Stimulated activated CD4-positive, alpha-beta T cell treated with anti-CD3 and anti-CD28 coated beads, Interleukin-2, amount 100 ng/mL, for 24 hours (primary cell): Measurements from ENCODE around the gene CHD2.
A peak's percentile ranks its signal among the peaks of the same experiment; 100 is the strongest.
"Not testable (repeated sequence)": the region's sequence is repeated elsewhere in the genome, so short reads cannot be mapped to it uniquely, and the experiment has no call there.

Experiments
- DNase-seq, 2 donors: peaks; one replicate each; pipeline ENCODE4 v3.0.0-alpha.2; 2020

The CHD2 gene

DNA sequence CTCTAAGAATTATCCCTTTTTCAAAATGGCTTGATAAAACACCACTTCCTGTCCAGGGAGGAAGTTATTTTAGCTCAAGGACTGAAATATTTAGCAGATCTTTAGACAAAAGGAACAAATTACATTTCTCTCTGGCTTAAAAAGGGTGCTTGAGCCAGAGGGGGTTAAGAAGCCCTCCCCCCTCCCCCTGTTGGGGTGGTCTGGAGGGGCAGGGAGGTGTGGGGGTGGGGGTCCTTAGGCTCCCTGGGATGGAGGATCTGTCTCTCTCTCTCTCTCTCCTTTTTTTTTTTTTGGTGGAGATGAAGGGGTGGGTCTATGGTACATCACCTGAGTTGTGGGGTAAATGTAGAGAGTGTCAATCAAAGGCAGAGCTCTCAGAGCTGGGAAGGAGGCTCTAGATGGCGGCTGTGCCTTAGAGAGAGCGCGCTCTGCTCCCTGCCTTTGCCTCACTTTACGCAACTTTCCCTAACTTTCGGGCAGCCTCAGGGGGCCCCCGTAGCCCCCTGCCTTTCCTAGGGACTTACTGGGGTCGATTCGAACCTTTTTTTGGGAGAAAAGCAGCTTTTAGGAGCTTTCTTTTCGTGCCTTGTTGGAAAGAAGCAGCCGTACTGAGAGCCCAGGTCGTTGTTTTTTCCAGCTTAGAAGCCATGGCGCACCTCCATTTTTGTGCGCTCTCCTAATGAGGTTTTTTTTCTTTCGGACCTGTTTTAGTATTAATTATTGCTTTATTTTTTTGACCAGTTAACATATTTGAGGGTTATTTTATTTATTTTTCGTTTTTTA lies at the start of gene CHD2:
CHD2 (plus strand) TSS at position 377 of the 783 bp plus-strand sequence. CDS start 914 bp downstream, outside the sequence.
- DNase-seq, result peak; percentile 59 to 66

DNA sequence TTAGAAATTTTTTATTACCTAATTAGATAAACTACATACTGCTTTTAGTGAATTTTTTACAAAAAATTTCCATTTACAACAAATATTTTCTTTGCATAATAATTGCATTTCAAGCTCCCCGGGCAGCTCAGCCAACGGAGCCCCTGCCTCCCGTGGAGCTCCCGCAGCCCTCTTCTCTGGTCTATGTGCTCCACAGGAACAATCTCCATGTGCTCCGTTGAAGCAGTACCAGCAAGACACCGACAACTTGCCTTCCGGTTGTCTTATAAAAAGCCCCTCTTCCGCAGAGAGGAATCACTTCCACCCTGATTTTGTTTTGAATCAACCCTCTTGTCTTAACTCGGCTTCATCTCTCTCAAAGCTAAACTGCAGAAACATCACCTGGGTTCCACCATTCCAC lies 46.9 kb upstream of the CHD2 start:
- no peak for DNase-seq

DNA sequence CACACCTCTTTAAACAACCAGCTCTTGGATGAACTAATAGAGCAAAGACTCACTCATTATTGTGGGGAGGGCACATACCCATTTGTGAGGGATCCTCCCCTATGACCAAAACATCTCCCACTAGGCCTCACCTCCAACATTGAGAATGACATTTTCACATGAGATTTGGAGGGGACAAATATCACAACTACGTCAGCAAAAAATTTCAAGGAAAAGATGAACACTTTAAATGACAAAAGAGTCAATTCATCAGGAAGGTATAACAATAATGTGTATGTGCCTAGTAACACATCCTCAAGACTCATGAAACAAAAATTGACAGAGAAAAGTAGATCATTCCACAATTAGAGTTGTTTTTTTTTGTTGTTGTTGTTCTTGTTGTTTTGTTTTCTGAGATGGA lies 38.4 kb upstream of the CHD2 start:
- no peak for DNase-seq

DNA sequence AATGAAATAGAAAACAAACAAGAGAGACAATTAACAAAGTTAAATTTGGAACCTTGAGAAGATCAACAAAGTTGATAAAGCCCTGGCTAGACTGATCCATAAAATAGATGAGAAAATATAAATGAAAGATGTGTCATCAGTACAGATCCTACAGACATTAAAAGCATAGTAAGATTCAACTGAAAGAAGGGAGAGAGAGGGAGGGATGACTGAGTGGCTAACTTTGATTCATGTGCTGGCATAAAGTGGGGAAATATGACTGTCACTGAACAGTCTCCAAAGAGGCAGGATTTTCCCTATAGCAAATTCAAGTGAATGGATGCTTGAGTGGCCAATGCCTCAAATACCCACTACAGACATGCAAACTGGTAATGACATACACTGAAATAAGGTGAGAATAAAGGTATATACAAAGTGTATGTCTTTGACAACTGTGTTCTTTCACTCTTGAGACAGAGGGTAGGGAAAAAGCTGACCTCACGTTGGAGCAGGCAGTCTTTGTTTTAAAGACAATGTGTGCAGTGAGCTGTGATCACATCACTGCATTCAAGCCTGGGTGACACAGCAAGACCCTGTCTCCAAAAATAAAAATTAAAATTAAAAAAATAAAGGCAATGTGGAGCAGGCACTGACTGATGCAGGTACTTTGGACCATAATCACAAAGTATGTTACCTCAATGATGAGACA lies 35.9 kb upstream of the CHD2 start:
- no peak for DNase-seq

DNA sequence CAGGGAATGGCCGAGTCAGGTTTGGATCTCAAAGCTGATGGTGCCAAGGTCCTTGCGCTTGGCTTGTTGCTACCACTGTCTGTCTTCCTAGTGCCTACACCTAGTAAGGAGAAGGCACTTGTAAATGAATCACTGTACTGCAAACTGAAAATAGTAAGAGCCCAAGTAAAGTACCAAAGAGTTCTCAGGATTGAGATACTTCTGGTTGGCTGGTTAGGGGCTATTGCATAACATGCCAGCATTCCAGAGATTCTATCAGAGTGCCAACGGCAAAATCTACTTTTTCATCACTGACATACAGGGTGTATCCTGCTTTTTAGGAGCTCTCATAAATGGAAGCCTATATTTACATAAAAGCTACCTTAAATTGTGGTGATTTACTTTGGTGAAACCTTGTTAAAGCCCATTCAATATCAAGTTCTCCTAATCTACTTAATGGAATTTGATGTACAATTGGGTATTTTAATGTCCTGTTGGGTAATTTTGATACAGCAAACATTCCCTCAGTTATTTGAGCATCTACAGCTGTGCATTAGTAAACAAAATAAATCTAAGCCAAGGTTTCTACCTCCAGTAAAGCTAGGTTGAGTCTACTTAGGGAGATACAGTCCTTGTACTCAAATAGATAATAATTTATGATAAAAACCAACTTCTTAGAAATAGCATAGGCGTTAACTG lies 30.7 kb upstream of the CHD2 start:
- no peak for DNase-seq

DNA sequence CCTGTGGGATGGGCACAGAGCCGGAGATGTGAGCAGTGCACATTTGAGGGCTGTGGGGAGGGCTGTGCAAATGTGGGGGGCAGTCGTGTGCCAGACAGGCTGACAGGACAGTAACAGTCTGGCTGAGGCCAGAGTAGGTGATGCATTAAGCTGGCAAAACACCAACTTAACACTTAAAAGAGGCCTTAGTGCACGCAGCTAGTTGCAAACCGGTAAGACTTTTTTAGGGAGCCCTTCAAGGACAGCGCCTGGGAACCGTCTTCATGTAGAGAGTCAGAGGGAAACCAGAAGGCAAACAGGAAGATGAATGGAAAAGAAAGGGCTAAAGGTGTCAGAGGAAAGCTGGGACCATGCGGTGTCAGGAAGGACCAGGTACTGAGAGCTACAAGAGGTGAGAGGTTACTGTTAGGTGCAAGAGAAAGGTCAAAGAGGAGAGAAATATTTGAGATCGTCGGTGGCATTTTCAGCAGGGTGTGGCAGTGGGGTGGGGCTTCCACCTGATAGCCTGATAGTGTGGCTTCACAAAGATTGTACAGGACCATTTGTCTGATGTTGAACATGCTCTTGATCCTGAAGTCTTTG lies 30.0 kb upstream of the CHD2 start:
- no peak for DNase-seq

DNA sequence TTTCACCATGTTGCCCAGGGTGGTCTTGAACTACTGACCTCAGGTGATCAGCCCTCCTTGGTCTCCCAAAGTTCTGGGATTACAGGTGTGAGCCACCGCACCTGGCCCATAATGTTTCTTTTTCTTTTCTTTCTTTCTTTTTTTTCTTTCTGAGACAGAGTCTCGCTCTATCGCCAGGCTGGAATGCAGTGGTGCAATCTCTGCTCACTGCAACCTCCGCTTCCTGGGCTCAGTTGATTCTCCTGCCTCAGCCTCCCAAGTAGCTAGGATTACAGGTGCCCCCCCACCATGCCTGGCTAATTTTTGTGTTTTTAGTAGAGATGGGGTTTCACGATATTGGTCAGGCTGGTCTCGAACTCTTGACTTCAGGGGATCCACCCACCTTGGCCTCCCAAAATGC lies 27.2 kb upstream of the CHD2 start:
- DNase-seq, result not testable (repeated sequence)

DNA sequence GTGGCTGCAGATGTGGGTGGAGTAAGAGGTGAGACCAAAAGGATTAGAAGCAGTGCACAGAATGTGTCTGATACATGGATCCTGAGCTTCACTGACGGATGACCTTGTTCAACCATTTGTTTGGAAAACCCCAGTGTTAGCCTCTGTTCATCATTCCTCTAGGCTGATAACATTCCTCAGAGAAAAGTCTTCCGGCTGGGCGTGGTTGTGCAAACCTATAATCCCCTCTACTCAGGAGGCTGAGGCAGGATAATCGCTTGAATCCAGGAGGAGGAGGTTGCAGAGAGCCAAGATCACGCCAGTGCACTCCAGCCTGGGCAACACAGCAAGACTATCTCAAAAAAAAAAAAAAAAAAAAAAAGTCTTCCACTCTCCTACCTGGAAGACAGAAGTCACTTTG lies 23.1 kb upstream of the CHD2 start:
- DNase-seq, result no peak

DNA sequence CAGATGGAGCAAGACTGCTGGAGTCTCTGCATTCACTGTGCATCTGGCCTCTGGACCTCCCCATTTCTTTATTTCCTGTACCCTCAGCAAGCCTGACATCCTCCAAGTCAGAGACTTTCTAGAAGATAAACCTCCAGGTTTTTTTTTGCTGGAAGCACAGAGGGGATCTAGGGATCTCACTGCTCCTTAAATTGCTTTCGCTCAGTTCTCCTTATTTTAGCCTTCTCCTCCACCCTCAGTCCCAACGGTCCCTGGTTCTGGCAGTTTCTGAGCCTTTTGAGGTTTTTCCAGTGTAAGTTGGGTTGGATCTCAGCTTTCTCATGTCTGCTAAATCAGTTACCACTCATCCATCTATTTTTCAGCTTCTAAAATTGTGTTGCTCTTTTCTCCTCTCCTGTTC lies 22.7 kb upstream of the CHD2 start:
- no peak for DNase-seq

DNA sequence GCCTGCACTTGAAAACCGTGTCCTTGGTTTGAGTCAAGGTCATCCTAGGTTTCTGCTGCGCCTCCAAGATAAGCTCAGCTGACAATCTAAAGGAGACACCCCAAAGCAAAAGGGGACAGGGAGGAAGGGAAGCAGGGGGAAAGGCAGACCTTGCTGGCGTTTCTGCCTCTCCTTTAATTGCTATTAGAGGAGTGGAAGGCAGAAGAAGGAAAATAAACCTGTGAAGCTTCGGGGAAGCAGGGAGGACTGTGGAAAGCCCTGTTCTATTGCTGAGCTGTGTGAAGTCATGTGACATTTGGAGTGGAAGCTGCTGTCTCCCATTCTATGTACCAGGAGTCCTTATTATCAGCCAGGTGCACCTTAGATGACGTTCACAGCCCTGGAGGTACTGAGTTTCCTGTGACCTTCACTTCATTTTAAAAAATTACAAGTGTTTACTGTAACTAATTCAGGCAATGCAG lies 21.5 kb upstream of the CHD2 start:
- DNase-seq, result no peak

DNA sequence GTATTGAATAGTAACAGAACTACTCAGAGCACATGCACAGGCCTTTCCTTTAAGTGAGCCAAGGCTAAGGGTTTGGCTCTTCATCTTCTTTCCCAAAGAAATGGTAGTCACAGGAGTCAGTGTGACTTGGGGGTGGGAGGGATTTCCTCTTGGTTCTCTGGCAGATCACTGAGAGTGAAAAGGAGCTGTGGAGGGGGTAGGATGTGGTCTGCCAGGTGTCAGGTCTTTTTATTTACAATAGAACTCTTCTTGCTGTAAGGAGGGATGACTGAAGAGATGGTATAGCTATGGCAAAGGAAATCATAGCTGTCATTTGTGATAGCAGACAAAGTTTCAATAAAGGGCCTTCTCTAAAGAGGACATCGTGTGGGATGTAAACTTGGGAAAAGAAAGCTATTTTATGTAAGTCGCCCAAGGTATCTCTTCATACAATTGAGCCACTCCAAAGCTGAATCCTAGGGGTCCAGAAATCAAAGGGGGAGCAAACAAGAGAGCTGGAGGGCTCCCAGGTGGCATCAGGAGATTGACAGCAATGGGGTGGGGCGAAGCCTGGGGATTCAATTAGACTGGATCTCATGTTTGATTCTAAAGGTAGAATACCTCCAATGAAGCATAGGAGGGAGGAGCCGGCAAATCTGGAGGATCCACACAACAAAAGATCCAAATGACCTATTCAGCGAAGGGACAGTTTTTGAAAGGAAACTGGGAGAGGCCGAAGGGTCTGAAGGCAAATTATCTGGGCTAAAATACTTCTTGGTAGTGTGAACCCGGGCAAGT lies 20.0 kb upstream of the CHD2 start:
- no peak for DNase-seq

DNA sequence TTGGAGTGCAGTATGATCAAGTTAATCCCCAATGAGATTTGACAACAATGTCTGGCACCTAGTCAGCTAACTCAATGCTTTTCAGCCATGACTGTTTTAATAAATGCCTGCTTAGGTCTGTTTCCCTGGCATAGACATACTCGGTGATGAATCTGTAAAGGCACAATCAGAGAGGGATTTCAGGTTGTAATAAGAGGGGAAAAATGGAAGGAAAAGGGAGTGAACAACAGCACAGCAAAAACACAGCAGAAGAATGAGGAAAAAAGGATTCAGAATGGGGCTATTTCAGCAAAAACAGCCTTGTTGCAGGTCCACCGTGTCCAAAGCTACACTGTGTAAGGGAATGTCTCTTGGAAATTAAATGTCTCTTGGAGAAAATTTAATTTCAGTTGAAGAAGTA lies 19.3 kb upstream of the CHD2 start:
- DNase-seq, result no peak

DNA sequence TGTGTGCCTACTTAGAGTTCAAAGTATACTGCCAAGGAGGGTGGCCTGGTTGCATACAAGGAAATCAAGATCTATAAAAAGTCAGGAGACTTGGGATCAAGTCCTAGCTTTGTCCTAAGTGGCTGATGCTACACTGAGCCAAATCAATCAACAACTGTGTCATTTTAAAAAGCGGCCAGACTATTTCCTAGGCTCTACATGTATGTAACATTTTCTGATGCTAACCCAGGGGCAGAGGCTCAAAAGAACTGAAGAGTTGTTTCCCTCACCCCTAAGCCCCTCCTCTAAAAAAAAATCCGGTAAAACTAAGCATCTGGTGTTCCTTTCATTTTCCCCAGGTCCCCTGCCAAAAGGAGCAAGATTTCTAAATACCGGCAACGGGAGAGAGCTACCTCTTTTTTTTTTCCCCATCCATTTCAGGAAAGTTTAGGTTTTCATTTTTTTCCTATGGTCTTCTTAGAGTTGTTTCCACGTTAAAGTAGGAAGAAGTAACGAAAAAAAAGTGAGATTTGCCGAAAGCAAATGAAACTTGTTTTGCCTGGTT lies 18.8 kb upstream of the CHD2 start:
- DNase-seq, result no peak

DNA sequence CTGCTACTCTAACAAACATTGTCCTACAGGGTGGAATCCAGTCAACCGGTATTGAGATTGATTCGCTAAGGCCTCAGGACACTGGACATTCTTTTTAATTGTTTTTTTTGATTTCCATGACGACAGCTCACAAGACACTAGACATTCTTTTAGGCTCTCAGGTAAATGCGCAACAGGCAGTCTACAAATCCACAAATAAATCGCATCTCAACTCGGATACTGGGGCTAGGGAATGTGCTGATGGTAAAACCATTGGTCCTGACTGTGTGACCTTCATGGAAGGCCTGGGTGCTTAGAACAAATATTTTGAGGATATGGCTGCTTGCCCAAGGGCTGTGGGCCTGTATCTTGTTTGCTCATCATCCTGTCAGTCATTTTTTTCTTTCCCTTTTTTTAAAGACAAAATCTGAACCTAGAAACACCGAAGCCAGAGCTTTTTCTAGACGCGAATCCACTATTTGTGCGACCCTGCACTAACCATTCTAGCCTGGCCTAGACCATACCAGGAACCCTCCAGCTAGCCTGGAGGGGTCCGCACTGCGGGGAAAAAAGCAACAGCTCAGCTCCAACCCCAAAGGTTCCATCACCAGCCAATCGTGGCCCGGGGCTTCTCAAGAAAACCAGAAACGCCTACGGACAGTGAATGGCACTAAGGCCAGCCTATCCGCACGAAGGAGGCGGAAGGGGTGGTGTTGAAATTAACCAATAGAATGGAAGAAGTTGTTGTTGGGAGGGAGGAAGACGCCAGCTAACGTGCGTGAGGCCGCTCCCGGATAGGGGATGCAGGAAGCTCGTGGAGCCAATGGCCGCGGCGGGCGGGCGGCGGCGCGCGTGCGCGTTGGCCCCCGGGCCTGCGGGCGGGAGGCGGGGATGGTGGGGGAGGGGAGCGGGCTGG lies 18.1 kb upstream of the CHD2 start:
- peak; percentile 96 for DNase-seq

DNA sequence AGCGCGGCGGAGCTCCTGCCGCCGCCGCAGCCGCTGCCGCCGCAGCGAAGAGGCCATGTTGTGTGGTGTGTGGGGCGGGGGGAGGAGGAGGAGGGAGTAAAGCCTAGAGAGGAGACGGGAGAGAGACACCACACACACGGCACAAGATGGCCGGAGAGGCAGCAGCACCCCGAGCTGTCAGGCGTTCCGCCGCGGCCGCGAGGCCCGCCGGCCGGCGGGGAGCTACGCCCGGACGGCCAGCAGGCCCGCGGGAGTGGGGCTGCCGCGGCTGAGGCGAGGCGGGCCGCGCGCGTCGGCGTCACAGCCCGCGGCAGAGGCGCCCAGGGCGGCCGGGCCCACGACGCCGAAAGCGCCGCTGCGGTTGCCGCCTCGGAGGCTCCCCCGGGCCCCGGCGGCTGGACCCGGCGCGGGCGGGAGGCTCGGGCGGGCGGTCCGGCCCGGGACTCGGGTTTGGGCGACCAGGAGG lies 17.4 kb upstream of the CHD2 start:
- DNase-seq, result no peak

DNA sequence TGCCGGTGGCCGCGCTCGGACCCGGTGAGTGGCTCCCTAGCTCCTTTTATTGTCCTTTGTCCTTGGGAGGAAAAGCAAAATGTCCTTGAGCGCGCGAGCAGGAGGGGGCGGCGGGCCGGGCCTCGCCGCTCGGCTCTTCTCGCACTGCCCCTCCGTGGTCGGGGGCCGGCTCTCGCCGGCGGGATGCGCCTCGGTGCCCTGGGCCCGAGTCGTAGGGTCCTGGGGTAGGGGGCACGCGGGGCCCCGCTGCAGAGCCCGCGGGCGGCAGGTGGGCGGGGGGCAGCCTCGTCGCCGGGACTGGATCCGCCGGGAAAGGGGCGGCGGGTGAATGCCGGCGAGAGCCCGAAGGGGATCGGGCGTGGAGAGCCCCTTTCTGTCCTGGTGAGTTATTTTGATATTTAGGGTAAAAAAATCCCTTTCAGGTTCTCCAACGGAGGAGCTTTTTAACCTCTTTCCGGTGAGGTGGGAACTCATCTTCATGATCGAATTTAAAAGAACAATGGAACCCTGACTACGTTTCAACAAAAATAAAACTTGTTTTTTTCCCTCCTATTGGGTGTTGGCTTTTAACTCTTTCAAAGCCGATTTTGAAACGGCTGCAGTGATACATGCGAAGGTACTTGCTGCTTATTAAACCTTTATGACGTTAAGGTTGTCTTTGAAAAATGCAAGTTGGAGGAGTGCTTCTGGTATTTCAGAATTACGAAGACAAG lies 16.8 kb upstream of the CHD2 start:
- peak; percentile 39 to 47 for DNase-seq

DNA sequence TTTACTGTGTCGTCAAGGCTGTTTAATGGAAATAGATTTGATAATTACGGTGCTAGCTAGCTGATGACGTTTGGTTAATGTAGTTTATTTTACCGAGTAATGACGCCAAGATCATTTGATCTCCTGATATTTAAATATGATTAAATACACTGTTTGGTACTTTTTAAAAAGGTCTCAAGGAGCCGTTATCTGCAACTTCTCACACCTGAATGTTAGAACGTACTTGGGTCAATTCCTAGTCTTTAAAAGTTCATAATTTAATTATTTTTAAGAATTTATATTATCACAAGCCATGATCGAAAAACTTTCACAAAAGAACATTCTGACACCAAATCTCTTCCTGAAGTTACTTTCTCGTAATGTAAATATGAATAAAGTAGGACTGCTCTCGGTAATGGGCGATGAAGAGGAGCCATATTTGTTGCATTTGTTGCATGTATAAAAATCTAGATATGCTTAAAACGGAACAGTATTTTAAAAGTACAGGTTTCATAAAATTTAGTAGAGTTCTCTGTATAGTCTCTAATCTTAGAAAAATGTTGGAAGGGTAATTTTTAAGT lies 16.2 kb upstream of the CHD2 start:
- DNase-seq, result no peak

DNA sequence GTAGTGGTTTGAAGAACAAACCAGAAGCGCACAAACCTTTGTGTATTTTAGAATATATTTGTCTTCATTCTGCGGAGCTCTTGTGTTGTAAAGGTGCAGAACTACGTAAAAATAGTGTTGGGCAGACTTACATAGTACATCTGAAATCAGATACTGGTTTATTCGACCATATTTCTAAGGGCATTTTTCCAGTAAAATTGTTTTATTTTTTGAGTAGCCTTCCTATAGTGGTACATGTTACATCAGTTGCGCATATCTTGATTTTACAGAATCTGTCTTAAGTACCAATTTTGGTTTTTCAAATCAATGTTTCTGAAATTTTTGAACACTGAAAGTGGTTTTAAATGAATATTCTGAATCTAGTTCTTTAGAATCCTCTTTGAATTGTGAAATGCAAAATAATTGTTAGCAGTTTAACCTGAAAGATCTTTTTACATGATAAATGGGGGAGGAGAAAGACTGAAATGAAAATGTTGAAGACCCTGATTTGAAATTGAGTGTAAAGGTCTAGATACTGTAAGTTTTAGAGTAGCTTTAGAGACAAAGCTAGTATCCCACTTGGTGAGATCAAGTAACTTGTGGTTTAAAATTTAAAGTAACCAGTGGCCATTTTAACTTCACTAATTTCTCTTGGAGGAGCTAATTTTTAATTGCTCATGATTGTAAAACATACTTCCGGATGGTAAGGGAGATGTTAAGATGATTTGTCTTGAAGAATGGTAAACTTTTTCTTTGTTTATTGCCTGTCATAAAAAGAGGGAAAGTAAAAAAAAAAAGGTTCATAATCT lies 15.5 kb upstream of the CHD2 start:
- DNase-seq, result no peak
